Left hindlimb (tissue), 1 donor: ENCODE data around the gene NANP.

Experiments used
- DNase-seq: peaks from one replicate; pipeline ENCODE4 v3.0.0-alpha.2; 2018

The NANP gene

DNA sequence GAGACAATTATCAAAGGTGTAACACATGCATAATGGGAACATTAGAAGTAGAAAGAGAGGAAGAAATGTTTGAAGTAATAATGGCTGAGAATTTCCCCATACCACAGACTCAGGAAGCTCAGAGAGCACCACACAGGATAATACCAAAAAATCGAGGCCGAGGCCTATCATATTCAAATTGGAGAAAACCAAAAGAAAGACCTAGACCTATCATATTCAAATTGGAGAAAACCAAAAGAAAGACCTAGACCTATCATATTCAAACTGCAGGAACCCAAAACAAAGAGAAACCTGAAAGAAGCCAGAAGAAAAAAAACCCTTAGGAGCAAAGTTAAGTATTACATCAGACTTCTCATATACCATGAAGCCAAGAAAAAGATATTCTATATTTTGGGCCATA, 56.5 kb downstream of the NANP start:
- DNase-seq: no peak

DNA sequence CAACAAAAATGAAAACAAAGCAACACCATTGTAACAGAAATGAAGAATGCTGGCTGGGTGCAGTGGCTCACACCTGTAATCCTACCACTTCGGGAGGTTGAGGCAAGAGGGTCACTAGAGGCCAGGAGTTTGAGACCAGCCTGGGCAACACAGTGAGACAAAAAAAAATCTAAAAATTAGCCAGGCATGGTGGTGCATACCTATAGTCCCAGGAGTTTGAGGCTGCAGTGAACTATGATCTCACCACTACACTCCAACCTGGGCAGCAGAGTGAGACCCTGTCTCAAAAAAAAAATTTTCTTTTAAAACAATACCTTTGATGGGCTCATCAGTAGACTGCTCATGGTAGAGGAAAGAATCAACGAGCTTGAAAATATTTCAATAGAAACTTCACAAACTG, 57.0 kb downstream of the NANP start:
- DNase-seq: no peak

GRCh38 chr20:25565578-25566157, 58.1 kb downstream of the NANP start:
- no peak for DNase-seq

DNA sequence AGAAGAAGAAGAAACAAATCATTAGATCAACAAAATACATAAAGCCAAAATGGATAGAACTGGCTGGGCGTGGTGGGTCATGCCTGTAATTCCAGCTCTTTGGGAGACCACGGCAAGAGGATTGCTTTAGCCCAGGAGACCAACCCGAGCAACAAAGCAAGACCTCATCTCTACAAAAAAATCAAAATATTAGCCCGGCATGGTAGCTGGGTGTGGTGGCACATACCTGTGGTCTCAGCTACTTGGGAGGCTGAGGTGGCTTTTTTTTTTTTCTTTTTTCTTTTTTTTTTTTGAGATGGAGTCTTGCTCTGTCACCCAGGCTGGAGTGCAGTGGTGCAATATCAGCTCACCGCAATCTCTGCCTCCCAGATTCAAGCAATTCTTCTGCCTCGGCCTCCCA, 59.9 kb downstream of the NANP start:
- DNase-seq: no peak

DNA sequence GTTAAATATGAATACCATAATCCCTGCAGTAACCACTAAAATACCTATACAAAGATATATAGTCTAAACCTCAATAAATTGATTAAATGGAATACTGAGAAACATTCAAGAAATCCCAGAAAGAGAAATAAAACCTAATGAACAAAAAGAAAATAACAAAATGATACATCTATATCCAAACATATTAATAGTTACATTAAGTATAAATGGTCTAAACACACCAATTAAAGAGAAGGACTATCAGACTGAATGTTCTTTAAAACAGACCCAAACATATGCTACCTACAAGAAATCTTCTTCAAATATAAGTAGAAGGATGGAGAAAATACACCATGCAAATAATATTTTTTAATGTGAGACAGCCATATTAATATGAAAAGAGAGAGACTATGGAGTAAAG, 60.5 kb downstream of the NANP start:
- no peak for DNase-seq
